ENCODE data around the gene ADAMTS19.

DNA sequence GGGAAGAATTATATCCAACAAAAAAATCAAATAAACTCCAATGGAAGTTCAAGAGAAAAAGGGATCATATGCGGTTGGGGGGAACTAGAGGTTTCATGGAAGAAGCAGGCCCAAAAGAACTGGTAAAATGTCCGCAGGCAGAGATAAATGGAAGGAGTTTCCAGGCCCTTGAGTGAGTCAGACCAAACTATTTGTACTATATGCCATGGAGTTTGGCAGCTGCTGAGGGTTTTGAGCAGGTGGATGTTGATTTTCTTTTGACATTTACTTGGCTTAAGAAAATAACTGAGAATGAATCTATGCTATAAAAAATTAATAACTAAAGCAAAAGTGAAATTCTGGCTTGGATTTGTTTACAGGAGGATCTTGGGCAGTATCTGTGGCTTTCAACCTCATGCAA lies 321.5 kb downstream of the ADAMTS19 start:
- TF ChIP-seq, protein P1, sequence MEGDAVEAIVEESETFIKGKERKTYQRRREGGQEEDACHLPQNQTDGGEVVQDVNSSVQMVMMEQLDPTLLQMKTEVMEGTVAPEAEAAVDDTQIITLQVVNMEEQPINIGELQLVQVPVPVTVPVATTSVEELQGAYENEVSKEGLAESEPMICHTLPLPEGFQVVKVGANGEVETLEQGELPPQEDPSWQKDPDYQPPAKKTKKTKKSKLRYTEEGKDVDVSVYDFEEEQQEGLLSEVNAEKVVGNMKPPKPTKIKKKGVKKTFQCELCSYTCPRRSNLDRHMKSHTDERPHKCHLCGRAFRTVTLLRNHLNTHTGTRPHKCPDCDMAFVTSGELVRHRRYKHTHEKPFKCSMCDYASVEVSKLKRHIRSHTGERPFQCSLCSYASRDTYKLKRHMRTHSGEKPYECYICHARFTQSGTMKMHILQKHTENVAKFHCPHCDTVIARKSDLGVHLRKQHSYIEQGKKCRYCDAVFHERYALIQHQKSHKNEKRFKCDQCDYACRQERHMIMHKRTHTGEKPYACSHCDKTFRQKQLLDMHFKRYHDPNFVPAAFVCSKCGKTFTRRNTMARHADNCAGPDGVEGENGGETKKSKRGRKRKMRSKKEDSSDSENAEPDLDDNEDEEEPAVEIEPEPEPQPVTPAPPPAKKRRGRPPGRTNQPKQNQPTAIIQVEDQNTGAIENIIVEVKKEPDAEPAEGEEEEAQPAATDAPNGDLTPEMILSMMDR (IDR thresholded peaks at IDR 0.05): no peak
- TF ChIP-seq POLR2A (IDR thresholded peaks at IDR 0.05): no peak
